ENCODE results near the gene FMN2.

The FMN2 gene

DNA sequence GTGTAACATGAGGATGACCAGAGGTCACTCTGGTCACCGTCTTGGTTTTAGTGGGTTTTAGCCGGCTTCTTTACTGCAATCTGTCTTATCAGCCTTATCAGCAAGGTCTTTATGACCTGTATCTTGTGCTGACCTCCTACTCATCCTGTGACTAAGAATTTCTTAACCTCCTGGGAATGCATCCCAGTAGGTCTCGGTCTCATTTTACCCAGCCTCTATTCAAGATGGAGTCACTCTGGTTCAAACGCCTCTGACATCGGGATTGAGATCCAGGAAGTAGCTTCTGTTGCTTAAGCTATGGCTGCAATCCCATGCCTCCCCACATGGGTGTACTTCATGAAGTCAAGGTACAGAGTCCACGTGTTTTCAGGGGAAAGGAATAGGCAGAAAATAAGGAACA is 19.9 kb downstream of the FMN2 start:
- no peak overlapping the region for H3K4me3 ChIP-seq (ENCODE audit: low read length)
- no peak overlapping the region for H3K9ac ChIP-seq (ENCODE audit: low read length)
- no peak overlapping the region for H3K27ac ChIP-seq (ENCODE audit: low read length)
- H4K20me1 ChIP-seq (ENCODE audit: insufficient read depth, low read length): no peaks in the 10 kb centered on the region
- H3K4me1 ChIP-seq (ENCODE audit: low read length): no peaks in the 10 kb centered on the region
- TF ChIP-seq EZH2phosphoT487 (IDR thresholded peaks at IDR 0.05; ENCODE audit: low read depth): no peak
- no peak for TF ChIP-seq CTCF (IDR thresholded peaks at IDR 0.05; ENCODE audit: low read depth, low read length)
- H3K79me2 ChIP-seq (ENCODE audit: low read length): no peaks in the 10 kb centered on the region
- H3K27me3 ChIP-seq (ENCODE audit: low read depth, low read length): no peaks in the 10 kb centered on the region
- no peaks in the 10 kb centered on the region for H3K9me3 ChIP-seq (ENCODE audit: insufficient read depth, low read length)
- H3K36me3 ChIP-seq (replicated peaks; ENCODE audit: low read depth, low read length): no peaks in the 10 kb centered on the region
- no peak overlapping the region for H2AFZ ChIP-seq (ENCODE audit: low read depth, low read length)
- no peak overlapping the region for H3K4me2 ChIP-seq (ENCODE audit: low read length)

GRCh38 chr1:240114222-240114621 is 22.5 kb downstream of the FMN2 start:
- Histone ChIP-seq H4K20me1 (ENCODE audit: insufficient read depth, low read length) (no peaks in the 10 kb centered on the region), H3K4me1 (ENCODE audit: low read length) (no peaks in the 10 kb centered on the region), H3K4me3 (ENCODE audit: low read length) (no peak overlapping the region), H3K27me3 (ENCODE audit: low read depth, low read length) (peaks cover 3% of the 10 kb centered on the region; the same call in 1 of the 2 replicates), H3K79me2 (ENCODE audit: low read length) (no peaks in the 10 kb centered on the region), H3K9me3 (ENCODE audit: insufficient read depth, low read length) (no peaks in the 10 kb centered on the region), H3K9ac (ENCODE audit: low read length) (no peak overlapping the region), H3K27ac (ENCODE audit: low read length) (no peak overlapping the region), H3K4me2 (ENCODE audit: low read length) (no peak overlapping the region), H2AFZ (ENCODE audit: low read depth, low read length) (no peak overlapping the region), H3K36me3 (replicated peaks; ENCODE audit: low read depth, low read length) (no peaks in the 10 kb centered on the region)
- TF ChIP-seq EZH2phosphoT487 (IDR thresholded peaks at IDR 0.05; ENCODE audit: low read depth): no peak
- TF ChIP-seq CTCF (IDR thresholded peaks at IDR 0.05; ENCODE audit: low read depth, low read length): no peak

GRCh38 chr1:240115831-240116230 is 24.1 kb downstream of the FMN2 start:
- H3K79me2 ChIP-seq (ENCODE audit: low read length): no peaks in the 10 kb centered on the region
- H3K36me3 ChIP-seq (replicated peaks; ENCODE audit: low read depth, low read length): no peaks in the 10 kb centered on the region
- no peak for TF ChIP-seq CTCF (IDR thresholded peaks at IDR 0.05; ENCODE audit: low read depth, low read length)
- TF ChIP-seq EZH2phosphoT487 (IDR thresholded peaks at IDR 0.05; ENCODE audit: low read depth): no peak

DNA sequence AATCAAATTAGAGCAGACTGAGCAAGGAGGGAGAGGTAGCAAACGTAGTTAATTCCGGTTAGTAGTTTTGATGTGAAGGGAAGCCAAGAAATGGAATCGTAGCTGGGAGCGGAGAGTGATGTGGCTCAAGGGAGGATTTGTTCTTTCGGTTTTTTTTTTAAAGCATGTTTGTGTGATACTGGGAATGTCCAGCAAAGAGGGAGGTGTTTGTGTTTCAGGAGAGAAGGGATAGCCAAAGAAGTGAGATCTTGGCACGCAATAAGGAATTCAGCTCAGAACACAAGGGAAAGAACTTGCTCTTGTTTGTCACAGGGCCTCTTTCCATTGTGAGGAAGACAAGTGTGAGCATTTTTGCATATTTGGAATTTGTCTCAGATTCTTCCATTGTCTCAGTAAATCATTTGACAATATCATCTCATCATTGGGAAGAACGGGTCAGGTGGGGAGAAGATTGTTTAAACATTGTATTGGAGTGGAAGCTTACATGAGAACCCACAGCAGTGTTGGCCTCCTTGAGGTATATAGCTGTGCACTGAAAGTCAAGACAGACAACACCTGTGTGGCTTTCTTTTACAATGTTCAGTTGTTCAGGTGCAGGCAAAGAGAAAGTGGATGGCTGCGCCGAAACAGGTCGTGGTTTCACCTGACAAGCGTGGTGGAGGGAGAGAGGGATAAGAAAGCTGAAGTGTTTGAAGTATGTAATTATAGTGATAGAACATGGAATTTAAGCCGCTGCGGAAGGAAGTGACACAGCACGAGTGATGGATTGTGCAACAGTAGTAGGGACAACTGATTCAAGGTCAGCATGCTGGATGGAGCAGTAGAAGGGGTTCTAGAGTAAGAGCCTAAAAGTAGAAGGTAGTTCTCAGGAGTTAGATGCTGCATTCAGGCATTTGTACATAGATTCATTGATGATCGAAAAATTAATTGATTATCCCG is 25.4 kb downstream of the FMN2 start:
- Histone ChIP-seq H3K4me1 (ENCODE audit: low read length) (no peaks in the 10 kb centered on the region), H3K9me3 (ENCODE audit: insufficient read depth, low read length) (no peaks in the 10 kb centered on the region), H3K27ac (ENCODE audit: low read length) (no peak overlapping the region), H4K20me1 (ENCODE audit: insufficient read depth, low read length) (no peaks in the 10 kb centered on the region), H3K36me3 (replicated peaks; ENCODE audit: low read depth, low read length) (no peaks in the 10 kb centered on the region), H3K4me2 (ENCODE audit: low read length) (no peak overlapping the region), H3K4me3 (ENCODE audit: low read length) (no peak overlapping the region), H3K27me3 (ENCODE audit: low read depth, low read length) (peaks cover 3% of the 10 kb centered on the region; the same call in 1 of the 2 replicates), H3K9ac (ENCODE audit: low read length) (no peak overlapping the region), H3K79me2 (ENCODE audit: low read length) (no peaks in the 10 kb centered on the region), H2AFZ (ENCODE audit: low read depth, low read length) (no peak overlapping the region)
- TF ChIP-seq CTCF (IDR thresholded peaks at IDR 0.05; ENCODE audit: low read depth, low read length) (no peak), EZH2phosphoT487 (IDR thresholded peaks at IDR 0.05; ENCODE audit: low read depth) (no peak)

More at GRCh38 chr1:240115831-240116230, 24.1 kb downstream of the FMN2 start:
- Histone ChIP-seq H3K9ac (ENCODE audit: low read length) (no peak overlapping the region), H4K20me1 (ENCODE audit: insufficient read depth, low read length) (no peaks in the 10 kb centered on the region), H3K4me1 (ENCODE audit: low read length) (no peaks in the 10 kb centered on the region), H3K4me3 (ENCODE audit: low read length) (no peak overlapping the region), H3K27ac (ENCODE audit: low read length) (no peak overlapping the region), H3K27me3 (ENCODE audit: low read depth, low read length) (peaks cover 3% of the 10 kb centered on the region; the same call in 1 of the 2 replicates), H3K4me2 (ENCODE audit: low read length) (no peak overlapping the region), H2AFZ (ENCODE audit: low read depth, low read length) (no peak overlapping the region), H3K9me3 (ENCODE audit: insufficient read depth, low read length) (no peaks in the 10 kb centered on the region)
